ENCODE data around the gene SLC6A18.
"Not testable (repeated sequence)": the region's sequence is repeated elsewhere in the genome, so short reads cannot be mapped to it uniquely, and the experiment has no call there.

The SLC6A18 gene

DNA sequence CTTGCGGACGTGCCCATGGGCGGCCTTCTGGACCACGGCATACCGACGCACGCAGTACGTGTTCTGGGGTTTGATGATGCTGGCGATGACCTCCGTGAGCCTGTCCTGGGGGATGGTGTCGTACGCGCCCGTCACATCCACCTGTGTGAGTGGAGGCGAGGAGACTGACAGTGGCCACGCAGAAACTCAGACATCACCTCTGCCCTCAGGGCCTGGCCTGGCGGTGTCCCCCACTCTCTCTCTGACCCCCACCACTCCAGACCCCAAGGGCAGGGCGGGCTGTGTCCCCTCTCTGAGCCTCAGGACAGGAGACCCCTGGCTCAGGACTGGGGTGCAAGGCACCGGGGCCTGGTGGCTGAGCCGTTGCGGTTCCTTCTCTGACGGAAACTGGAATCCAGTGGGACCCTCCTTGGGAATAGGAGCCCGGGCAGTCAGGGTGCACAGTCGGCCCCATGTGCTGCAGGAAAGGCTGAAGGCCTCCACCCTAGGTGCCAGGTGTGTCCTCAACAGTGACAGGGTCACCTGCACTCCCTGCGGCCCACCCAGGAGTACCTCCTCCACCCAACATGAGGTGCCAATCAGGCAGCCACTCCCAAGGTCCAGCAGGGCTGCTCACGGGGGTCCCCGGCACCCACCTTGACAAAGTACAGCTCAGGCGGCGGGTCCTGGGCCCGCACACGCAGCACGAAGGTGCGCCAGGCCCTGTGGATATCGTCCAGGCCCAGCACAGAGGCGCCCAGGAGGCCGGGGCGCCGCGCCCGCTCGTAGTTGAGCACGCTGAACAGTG is 53.7 kb downstream of the SLC6A18 start:
- DNase-seq: no peak

DNA sequence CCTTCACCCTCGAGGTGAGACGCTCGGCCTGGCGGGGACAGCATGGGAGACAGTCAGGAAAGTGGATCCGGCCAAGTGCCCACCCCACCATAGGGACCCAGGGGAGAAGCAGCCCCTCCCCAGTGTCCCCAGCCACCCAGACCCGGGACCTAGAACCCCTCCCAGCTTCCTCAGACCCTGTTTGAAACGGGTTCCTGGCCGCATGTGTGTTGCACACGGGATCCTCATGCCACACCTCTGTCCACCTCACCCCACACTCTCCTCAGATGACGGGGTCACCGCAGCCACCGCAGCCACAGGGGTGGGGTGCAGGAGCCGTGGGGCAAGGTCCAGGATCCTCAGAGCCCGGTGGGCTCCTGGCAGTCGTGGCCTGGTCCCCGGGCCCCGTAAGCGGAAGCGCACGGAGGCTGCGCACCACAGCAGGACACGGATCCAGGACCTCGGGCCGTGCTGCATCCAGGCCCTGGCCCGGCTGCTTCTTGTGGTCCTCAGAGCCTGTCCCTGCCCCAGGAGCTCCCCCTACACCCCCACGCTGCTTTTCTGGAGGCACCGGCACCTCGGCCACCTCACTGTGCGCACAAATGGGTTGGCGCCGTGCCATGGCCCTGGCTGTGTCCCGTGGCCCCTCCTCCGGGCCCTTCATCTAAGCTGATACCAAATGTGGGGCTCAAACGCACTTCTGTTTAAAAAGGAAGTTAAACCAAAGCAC is 54.4 kb downstream of the SLC6A18 start:
- DNase-seq: no peak

DNA sequence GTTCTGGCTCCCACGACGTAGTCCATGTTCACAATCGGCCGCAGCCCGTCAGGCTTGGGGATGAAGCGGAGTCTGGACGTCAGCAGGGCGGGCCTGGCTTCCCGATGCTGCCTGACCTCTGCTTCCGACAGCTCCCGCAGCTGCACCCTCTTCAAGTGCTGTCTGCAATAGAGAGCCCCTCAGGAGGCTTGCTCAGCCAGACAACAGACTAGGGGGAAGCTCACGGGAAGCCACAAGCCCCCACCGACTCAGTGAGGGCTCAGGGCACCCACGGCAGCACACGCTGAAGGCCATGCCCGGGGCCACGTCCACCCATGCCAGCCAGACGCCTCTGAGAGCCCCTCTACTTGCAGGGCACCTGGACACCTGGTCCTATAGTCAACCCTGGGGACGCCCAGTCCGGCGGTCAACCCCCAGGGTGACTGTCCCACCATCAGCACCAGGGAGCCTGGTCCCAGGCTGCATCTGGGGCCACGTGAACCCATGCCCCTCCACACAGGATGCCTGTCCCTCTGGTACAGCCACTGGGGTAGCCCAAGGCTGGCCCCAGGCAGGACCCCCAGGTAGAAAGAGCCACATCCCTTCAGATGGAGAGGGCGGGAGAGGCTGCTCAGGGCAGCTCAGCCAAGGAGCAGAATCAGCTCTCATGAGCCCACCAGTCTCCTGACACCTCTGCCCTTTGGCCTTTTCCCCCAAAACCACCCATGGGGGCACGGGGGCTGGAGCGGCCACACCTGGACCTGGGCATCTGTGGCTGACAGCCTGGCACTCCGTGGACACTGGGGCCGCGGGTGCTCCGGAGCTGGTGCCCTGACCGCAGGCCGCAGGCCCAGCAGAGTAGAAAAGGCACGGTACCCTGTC is 55.2 kb downstream of the SLC6A18 start:
- no peak for DNase-seq

DNA sequence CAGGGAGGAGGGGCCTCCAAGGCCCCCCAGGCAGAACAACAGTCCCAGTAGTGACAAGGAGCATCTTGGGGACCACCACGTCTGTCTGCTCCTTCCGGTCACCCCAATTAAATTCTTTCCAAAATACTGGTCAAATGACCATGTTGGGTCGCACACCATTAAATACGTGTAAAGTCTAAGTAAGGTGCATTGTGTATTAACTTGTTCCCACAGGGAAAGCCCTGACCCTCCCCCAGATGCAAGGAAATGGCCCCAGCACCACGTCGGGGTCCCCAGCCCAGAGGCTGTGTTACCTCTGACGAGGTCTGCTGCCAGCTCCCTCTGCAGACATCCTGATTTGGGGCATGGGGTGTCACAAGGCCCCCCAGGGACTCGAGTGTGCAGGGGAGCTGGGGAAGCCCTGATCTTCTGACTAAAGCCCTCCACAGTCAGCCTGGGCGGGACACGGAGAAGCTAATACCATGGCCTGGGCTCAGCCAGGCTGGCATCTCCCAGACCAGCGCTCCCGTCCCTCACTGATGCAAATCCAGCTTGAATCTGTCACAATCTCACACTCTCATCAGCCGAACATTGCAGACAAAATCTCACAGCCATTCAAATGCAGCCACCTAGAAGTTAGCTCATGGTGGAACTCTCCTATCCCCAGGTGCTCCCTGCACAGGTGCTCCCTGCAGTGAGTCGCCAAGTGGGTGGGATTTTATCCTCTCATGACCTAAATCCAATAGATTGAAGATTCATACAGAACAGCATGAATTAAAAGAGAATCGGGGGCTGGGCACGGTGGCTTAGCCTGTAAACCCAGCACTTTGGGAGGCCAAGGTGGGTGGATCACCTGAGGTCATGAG is 56.1 kb downstream of the SLC6A18 start:
- no peak for DNase-seq

DNA sequence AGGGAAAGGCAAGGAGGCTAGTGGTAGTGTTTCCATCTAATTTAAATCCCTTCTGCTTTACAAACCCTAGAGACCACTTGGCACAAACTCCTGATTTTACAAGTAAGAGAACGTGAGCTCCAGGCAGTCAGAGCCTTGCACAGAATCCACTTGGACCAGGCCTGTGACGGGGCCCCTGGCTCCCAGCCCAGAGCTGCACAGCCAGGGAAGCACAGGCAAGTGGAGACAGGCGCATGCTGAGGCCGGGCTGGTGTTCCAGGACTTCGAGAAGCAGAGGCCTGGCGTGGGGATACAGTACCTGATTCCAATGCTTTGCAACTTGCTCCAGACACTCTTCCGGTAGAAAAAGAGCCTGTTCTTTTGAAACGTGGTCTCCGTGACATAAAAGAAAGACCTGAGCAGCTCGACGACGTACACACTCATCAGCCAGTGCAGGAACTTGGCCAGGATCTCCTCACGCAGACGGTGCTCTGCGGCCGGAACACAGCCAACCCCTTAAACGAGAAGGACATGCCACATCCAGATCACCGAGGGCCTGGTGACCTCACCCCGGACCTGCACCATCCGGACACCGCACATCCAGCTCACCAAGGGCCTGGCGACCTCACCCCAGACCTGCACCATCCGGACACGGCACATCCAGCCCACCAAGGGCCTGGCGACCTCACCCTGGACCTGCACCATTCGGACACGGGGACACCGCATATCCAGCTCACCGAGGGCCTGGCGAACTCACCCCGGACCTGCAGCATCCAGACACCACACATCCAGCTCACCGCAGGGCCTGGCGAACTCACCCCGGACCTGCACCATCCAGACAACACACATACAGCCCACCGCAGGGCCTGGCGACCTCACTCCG is 57.2 kb downstream of the SLC6A18 start:
- DNase-seq: no peak

DNA sequence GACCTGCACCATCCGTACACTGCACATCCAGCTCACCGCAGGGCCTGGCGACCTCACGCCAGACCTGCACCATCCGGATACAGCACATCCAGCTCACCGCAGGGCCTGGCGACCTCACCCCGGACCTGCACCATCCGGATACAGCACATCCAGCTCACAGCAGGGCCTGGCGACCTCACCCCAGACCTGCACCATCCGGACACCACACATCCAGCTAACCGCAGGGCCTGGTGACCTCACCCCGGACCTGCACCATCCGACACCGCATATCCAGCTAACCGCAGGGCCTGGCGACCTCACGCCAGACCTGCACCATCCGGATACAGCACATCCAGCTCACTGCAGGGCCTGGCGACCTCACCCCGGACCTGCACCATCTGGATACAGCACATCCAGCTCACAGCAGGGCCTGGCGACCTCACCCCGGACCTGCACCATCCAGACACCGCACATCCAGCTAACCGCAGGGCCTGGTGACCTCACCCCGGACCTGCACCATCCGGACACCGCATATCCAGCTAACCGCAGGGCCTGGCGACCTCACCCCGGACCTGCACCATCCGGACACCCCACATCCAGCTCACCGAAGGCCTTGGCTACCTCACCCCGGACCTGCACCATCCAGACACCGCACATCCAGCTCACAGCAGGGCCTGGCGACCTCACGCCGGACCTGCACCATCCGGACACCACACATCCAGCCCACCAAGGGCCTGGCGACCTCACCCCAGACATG is 58.0 kb downstream of the SLC6A18 start:
- not testable (repeated sequence) for DNase-seq

DNA sequence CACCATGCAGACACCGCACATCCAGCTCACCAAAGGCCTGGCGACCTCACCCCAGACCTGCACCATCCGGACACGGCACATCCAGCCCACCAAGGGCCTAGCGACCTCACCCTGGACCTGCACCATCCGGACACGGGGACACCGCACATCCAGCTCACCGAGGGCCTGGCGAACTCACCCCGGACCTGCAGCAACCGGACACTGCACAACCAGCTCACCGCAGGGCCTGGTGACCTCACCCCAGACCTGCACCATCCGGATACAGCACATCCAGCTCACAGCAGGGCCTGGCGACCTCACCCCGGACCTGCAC is 58.5 kb downstream of the SLC6A18 start:
- not testable (repeated sequence) for DNase-seq

DNA sequence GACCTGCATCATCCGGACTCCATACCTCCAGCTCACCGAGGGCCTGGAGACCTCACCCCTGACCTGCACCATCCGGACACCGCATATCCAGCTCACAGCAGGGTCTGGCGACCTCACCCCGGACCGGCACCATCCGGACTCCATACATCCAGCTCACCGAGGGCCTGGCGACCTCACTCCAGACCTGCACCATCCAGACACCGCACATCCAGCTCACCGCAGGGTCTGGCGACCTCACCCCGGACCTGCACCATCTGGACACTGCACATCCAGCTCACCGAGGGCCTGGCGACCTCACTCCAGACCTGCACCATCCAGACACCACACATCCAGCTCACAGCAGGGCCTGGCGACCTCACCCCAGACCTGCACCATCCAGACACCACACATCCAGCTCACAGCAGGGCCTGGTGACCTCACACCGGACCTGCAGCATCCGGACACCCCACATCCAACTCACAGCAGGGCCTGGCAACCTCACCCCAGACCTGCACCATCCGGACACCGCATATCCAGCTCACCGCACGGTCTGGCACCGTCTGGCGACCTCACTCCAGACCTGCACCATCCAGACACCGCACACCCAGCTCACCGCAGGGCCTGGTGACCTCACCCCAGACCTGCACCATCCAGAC is 59.3 kb downstream of the SLC6A18 start:
- not testable (repeated sequence) for DNase-seq

DNA sequence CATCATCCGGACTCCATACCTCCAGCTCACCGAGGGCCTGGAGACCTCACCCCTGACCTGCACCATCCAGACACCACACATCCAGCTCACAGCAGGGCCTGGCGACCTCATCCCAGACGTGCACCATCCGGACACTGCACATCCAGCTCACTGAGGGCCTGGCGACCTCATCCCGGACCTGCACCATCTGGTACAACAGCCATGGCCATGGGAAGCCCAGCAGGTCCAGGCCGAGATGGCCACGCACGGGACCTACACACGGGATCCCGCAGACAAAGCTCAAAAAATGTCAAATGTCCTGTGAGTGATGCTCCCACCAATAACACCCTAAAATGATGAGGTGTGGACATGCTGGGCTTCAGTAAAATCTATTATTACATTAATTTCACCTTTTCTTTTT is 60.0 kb downstream of the SLC6A18 start:
- DNase-seq: no peak

DNA sequence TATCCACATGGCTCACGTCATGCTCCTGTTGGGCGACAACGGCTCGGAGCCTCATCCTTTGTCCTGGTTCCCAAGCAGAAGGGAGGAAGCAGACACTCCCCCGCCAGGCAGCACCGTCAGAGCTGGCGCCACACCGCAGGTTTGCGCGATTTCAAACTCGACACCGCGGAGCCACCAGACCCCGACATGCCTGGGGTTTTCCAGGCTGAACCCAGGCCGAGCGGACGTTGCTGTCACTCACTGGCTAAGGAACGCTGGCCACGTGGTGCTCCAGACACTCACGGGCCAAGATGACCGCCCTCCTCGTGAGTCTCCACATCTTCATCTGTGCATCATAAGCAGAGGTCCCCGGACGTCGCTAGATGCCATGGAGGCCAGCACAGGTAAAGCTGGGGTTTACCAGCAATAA is 60.7 kb downstream of the SLC6A18 start:
- no peak for DNase-seq

DNA sequence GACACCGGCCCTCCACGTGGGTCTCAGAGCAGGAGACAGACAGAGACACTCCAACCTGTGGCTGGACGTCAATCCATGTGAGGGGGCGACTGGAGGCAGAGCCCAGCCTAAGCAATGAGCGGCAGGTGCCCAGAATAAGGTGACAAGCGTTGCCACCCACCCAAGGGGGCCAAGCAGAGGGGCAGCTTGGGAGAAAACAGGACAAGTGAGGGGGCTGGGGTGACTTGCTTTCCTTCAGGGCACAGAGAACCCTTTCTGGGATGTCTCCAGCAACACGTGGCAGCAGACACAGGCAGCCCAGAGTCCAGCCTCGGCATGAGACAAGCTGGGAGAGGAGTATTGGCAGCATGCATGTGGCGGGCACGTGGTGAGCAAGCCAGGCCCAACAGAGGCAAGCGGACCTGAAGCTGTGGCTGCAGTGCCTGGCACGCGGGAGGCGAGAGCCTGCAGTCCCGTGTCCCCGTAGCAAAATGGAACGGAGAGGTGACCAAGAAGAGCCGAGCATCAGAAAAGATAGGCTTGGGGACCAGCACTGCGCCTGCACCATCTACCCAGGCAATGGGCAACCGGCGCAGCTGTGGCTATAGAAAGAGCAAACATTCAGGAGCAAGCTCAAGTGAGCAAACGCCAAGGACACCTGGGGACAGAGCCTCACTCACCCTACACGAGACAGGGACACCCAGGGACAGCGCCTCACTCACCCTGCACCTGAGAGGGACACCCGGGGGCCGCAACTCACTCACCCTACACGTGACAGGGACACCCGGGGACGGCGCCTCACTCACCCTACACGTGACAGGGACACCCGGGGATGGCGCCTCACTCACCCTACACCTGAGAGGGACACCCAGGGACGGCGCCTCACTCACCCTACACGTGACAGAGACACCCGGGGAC is 63.5 kb downstream of the SLC6A18 start:
- DNase-seq: no peak

DNA sequence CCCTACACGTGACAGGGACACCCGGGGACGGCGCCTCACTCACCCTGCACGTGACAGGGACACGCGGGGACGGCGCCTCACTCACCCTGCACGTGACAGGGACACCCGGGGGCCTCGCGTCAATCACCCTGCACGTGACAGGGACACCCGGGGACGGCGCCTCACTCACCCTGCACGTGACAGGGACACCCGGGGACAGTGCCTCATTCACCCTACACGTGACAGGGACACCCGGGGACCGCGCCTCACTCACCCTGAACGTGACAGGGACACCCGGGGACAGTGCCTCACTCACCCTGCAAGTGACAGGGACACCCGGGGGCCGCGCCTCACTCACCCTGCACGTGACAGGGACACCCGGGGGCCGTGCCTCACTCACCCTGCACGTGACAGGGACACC is 64.4 kb downstream of the SLC6A18 start:
- DNase-seq: not testable (repeated sequence)

DNA sequence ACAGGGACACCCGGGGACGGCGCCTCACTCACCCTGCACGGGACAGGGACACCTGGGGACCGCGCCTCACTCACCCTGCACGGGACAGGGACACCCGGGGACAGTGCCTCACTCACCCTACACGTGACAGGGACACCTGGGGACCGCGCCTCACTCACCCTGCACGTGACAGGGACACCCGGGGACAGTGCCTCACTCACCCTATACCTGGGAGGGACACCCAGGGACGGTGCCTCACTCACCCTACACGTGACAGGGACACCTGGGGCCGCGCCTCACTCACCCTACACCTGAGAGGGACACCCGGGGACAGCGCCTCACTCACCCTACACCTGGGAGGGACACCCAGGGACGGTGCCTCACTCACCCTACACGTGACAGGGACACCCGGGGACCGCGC is 65.8 kb downstream of the SLC6A18 start:
- not testable (repeated sequence) for DNase-seq

DNA sequence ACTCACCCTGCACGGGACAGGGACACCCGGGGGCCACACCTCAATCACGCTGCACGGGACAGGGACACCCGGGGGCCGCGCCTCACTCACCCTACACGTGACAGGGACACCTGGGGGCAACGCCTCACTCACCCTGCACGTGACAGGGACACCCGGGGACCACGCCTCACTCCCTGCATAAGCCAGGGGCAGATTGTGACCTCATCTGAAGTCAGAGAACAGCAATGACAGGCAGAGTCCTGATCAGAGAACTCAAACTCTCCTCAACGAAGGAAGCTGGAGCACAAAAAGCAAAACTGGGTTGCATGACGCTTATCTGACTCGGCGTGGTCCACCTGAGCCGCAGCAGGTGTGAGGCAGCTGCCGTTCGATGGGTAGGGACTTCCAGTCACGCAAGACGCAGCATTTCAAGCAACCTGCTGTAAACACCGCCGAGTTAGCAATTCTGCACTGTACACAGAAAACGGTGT is 66.5 kb downstream of the SLC6A18 start:
- no peak for DNase-seq

DNA sequence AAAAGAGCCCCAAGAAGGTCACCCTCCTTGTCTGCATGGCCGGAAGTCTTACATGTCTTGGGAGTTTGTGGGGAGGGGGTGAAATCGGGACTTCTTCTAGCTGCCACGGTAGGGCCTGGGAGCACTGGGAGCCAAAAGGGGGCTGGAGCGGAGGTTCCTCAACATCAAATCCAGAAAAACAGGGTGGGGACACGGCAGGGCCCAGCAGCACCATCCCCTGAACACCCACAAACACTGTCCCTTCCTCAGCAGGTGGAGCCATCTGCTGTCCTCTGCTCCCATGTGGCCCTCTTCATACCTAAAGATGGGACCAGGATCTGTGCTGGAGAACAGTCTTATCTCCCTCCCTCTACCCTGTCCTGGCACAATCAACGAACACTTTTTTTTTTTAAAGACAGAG is 67.0 kb downstream of the SLC6A18 start:
- no peak for DNase-seq

DNA sequence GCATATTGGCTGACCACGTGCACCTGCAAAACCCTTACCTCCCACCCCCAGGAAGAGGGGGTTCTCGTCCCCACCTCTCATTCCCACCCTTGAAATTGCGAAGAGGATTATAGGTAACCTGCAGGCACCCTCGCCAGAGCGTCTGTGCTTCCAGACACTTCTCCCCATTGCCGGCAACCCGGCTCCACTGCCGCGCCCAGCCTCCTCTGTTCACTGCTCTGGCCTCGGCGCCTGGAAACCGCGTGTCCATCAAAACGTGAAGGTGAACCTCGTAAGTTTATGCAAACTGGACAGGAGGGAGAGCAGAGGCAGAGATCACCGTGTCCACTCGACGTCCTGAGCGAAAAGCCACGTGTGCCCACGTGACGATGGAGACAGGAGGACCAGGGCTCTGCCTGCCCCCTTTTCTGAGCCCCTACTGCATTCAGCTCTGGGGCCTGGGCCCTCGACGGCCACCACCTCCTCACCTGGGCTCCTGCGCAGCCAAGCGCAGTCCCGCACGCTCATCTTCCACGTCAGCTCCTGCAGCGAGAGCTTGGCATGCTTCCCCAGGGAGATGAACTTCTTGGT is 67.8 kb downstream of the SLC6A18 start:
- no peak for DNase-seq

DNA sequence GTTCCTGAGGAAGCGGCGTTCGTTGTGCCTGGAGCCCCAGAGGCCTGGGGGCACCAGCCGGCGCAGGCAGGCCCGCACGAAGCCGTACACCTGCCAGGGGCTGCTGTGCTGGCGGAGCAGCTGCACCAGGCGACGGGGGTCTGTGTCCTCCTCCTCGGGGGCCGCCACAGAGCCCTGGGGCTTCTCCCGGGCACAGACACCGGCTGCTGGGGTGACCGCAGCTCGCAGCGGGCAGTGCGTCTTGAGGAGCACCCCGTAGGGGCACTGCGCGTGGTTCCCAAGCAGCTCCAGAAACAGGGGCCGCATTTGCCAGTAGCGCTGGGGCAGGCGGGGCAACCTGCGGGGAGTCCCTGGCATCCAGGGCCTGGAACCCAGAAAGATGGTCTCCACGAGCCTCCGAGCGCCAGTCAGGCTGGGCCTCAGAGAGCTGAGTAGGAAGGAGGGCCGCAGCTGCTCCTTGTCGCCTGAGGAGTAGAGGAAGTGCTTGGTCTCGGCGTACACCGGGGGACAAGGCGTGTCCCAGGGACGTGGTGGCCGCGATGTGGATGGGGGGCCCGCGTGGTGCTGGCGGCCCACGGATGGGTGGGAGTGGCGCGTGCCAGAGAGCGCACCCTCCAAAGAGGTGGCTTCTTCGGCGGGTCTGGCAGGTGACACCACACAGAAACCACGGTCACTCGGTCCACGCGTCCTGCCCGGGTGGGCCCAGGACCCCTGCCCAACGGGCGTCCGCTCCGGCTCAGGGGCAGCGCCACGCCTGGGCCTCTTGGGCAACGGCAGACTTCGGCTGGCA is 68.4 kb downstream of the SLC6A18 start:
- no peak for DNase-seq

DNA sequence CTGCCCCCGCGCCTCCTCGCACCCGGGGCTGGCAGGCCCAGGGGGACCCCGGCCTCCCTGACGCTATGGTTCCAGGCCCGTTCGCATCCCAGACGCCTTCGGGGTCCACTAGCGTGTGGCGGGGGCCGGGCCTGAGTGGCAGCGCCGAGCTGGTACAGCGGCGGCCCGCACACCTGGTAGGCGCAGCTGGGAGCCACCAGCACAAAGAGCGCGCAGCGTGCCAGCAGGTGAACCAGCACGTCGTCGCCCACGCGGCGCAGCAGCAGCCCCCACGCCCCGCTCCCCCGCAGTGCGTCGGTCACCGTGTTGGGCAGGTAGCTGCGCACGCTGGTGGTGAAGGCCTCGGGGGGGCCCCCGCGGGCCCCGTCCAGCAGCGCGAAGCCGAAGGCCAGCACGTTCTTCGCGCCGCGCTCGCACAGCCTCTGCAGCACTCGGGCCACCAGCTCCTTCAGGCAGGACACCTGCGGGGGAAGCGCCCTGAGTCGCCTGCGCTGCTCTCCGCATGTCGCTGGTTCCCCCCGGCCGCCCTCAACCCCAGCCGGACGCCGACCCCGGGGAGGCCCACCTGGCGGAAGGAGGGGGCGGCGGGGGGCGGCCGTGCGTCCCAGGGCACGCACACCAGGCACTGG is 69.1 kb downstream of the SLC6A18 start:
- DNase-seq: no peak

Data from CD4-positive, alpha-beta T cell treated with Interleukin-15 for 1 hour (primary cell).